ENCODE results near the gene MAPK1. TPM values are rescaled to one million over a fixed set of nuclear protein-coding genes. Genes with fewer than 3 reads are reported as not detected.
"Not testable (repeated sequence)": the region's sequence is repeated elsewhere in the genome, so short reads cannot be mapped to it uniquely, and the experiment has no call there.

The MAPK1 gene
- total RNA-seq, 4 donors from 2014 or later = 36.0 to 57.6 (median 45.0) TPM

DNA sequence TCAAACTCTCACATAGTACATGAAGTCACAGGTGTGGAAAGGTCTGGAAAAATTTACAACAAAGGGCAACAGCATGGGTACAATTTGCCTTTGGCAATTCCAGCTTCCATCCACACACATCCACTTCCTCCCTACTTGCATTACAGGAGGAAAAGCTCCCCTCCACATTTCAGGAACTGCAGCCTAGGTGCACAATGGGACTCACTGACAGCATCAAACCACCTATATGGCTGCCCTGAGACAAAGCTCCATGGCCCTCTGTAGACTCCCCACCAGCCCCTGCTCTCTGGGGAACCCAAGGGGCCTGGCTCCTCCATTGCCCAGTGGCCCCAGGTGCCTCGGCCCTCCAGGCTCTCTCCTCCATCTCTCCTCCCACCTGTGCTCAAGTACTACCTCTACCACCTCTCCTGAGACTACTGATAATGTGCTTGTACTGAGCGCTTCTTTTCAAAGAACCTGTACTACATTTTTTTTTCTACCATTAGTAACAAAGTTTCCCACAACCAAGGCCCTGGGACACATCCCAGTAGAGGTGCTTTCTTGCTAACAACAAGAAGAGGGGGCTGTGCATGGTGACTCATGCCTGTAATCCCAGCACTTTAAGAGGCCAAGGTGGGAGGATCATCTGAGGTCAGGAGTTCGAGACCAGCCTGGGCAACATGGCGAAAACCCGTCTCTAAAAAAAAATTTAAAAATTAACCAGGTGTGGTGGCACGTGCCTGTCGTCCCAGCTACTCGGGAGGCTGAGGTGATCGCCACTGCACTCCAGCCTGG is 136.7 kb downstream of the MAPK1 start:
- intact Hi-C loops (cut with DNase I) = loop anchor here (10.0 kb wide), 1 partner anchor 134 kb away; the partner anchor contains the start of gene MAPK1
- 88 to 94% methylated on average over 9 of the region's 9 CpGs for WGBS, 2 donors

DNA sequence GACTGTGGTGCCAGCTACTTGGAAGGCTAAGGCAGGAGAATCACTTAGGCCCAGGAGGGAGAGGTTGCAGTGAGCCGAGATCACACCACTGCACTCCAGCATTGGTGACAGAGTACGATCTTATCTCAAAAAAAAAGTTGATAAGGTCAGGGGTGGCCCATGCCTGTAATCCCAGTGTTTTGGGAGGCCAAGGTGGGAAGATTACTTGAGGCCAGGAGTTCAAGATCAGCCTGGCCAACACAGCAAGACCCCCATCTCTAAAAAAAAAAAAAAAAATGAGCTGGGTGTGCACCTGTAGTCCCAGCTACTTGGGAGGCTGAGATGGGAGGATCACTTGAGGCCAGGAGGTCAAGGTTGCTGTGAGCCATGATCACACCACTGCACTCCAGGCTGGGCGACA is 138.3 kb downstream of the MAPK1 start:
- H3K36me3 ChIP-seq; H3K27me3 ChIP-seq; DNase-seq; H3K27ac ChIP-seq; intact Hi-C loops (cut with DNase I); H3K4me1 ChIP-seq; H3K9me3 ChIP-seq; H3K4me3 ChIP-seq: not testable (repeated sequence)
- 88 to 95% methylated on average over 3 of the region's 3 CpGs for WGBS, 2 donors

More for the DNA sequence above, 136.7 kb downstream of the MAPK1 start:
- DNase-seq = no peak
- H3K9me3 ChIP-seq = no peaks in the 10 kb centered on the region
- no peak overlapping the region for H3K4me3 ChIP-seq
- no peak overlapping the region for H3K27ac ChIP-seq
- no peaks in the 10 kb centered on the region for H3K36me3 ChIP-seq
- peaks cover 6 to 15% (median 9%) of the 10 kb centered on the region in 3 donors for H3K4me1 ChIP-seq
- H3K27me3 ChIP-seq = no peaks in the 10 kb centered on the region
- TF ChIP-seq POLR2A (IDR thresholded peaks at IDR 0.05) = no peak
- TF ChIP-seq, protein P1, sequence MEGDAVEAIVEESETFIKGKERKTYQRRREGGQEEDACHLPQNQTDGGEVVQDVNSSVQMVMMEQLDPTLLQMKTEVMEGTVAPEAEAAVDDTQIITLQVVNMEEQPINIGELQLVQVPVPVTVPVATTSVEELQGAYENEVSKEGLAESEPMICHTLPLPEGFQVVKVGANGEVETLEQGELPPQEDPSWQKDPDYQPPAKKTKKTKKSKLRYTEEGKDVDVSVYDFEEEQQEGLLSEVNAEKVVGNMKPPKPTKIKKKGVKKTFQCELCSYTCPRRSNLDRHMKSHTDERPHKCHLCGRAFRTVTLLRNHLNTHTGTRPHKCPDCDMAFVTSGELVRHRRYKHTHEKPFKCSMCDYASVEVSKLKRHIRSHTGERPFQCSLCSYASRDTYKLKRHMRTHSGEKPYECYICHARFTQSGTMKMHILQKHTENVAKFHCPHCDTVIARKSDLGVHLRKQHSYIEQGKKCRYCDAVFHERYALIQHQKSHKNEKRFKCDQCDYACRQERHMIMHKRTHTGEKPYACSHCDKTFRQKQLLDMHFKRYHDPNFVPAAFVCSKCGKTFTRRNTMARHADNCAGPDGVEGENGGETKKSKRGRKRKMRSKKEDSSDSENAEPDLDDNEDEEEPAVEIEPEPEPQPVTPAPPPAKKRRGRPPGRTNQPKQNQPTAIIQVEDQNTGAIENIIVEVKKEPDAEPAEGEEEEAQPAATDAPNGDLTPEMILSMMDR (IDR thresholded peaks at IDR 0.05) = no peak

DNA sequence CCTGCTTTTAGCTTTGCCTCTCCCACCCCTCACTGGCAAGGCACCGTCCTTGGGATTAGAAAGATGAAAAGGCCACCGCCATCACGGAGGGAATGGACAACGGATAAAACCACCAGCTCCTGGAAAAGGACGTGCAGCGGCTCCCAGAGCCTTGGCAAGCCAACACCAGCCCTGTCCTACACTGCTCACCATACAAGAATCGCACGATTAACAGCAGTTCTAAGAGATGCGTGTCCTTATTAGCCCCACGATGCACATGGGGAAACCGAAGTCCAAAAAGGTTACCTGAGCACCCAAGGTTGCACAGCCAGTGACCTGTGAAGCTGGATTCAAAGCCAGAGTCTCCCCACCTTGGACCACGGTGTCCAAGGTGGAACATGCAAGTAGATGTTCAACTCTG is 139.2 kb downstream of the MAPK1 start:
- no peak for TF ChIP-seq POLR2A (IDR thresholded peaks at IDR 0.05)
- TF ChIP-seq, protein P1 (IDR thresholded peaks at IDR 0.05) = no peak
- Histone ChIP-seq H3K27me3 (no peaks in the 10 kb centered on the region), H3K36me3 (no peaks in the 10 kb centered on the region), H3K27ac (no peak overlapping the region), H3K4me1 (no peaks in the 10 kb centered on the region), H3K4me3 (no peak overlapping the region), H3K9me3 (no peaks in the 10 kb centered on the region)
- WGBS, 2 donors = 67 to 84% methylated on average over 2 to 9 of the region's 12 CpGs
- DNase-seq = no peak
- intact Hi-C loops (cut with DNase I) = no loop called here

DNA sequence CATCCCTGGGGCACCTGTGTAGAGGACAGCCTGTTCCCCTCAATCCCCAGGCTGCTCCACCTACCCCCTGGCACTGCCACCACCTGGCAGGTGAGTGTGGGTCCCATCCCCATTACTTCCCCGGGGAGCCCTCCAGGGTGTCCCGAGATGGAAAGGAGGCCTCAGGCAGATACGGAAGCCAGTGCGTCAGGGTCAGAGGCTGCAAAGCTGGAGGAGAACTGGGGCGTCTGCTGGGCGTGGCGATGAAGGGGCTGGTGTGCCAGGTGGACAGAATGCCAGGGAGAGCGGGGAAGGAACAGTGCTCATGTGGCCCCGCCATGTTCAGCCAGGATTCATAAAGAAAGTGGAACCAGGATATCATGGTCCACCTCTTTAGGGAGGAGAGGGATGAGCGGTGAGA is 139.7 kb downstream of the MAPK1 start:
- no peak for DNase-seq
- no peak for TF ChIP-seq POLR2A (IDR thresholded peaks at IDR 0.05)
- TF ChIP-seq, protein P1 (IDR thresholded peaks at IDR 0.05) = no peak
- H3K27ac ChIP-seq = no peak overlapping the region
- no peaks in the 10 kb centered on the region for H3K9me3 ChIP-seq
- no peaks in the 10 kb centered on the region for H3K36me3 ChIP-seq
- H3K4me3 ChIP-seq = no peak overlapping the region
- intact Hi-C loops (cut with DNase I) = no loop called here
- H3K27me3 ChIP-seq = no peaks in the 10 kb centered on the region
- no peaks in the 10 kb centered on the region for H3K4me1 ChIP-seq
- WGBS, 2 donors = 85 to 90% methylated on average over 8 to 9 of the region's 10 CpGs

DNA sequence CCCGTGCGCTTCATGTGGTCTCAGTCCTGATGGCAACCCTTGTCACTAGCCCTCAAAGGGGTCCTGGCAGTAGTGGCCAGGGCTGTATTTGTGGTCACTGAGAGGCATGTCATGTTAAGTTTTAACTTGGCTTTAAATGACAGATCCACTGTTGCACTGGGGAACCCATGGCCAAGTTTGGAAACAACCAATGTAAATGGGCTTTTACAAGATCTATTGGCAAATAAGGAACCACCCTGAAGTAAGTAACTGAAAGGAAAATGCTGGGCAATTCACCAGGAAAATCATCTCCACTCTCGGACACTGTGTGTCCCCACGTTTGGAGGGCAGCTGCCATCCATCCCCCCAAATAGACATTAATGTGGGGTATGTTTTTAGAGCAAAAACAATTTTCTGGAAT is 140.3 kb downstream of the MAPK1 start:
- Histone ChIP-seq H3K9me3 (no peaks in the 10 kb centered on the region), H3K4me1 (no peaks in the 10 kb centered on the region), H3K36me3 (no peaks in the 10 kb centered on the region), H3K27me3 (no peaks in the 10 kb centered on the region), H3K27ac (no peak overlapping the region), H3K4me3 (no peak overlapping the region)
- DNase-seq = no peak
- no peak for TF ChIP-seq POLR2A (IDR thresholded peaks at IDR 0.05)
- TF ChIP-seq, protein P1 (IDR thresholded peaks at IDR 0.05) = no peak
- WGBS, 2 donors = 63 to 92% methylated on average over 4 of the region's 4 CpGs
- intact Hi-C loops (cut with DNase I) = no loop called here

Data from esophagus squamous epithelium (tissue), 5 donors.